ENCODE measurements around the gene GUCY2C.

DNA sequence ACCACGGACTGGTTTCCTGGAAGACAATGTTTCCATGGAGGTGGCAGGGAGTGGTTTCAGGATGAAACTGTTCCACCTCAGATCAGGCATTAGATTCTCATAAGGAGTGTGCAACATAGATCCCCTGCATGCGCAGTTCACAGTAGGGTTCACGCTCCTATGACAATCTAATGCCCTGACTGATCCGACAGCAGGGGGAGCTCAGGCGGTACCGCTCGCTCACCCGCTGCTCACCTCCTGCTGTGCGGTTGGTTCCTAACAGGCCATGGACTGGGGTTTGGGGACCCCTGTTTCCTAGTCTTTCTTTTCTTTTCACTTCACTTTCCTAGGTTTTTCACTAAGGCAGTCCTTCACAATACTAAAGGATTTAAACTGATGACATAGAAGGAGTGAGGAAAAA is 39.6 kb downstream of the GUCY2C start:
- no peak for TF ChIP-seq ZNF184 (tag by site-specific recombination; IDR thresholded peaks at IDR 0.05)
- TF ChIP-seq, protein P1, sequence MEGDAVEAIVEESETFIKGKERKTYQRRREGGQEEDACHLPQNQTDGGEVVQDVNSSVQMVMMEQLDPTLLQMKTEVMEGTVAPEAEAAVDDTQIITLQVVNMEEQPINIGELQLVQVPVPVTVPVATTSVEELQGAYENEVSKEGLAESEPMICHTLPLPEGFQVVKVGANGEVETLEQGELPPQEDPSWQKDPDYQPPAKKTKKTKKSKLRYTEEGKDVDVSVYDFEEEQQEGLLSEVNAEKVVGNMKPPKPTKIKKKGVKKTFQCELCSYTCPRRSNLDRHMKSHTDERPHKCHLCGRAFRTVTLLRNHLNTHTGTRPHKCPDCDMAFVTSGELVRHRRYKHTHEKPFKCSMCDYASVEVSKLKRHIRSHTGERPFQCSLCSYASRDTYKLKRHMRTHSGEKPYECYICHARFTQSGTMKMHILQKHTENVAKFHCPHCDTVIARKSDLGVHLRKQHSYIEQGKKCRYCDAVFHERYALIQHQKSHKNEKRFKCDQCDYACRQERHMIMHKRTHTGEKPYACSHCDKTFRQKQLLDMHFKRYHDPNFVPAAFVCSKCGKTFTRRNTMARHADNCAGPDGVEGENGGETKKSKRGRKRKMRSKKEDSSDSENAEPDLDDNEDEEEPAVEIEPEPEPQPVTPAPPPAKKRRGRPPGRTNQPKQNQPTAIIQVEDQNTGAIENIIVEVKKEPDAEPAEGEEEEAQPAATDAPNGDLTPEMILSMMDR (tag by site-specific recombination; IDR thresholded peaks at IDR 0.05), result no peak
- TF ChIP-seq, protein P2, sequence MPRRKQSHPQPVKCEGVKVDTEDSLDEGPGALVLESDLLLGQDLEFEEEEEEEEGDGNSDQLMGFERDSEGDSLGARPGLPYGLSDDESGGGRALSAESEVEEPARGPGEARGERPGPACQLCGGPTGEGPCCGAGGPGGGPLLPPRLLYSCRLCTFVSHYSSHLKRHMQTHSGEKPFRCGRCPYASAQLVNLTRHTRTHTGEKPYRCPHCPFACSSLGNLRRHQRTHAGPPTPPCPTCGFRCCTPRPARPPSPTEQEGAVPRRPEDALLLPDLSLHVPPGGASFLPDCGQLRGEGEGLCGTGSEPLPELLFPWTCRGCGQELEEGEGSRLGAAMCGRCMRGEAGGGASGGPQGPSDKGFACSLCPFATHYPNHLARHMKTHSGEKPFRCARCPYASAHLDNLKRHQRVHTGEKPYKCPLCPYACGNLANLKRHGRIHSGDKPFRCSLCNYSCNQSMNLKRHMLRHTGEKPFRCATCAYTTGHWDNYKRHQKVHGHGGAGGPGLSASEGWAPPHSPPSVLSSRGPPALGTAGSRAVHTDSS (tag by site-specific recombination; IDR thresholded peaks at IDR 0.05), result no peak
- TF ChIP-seq, protein P3, sequence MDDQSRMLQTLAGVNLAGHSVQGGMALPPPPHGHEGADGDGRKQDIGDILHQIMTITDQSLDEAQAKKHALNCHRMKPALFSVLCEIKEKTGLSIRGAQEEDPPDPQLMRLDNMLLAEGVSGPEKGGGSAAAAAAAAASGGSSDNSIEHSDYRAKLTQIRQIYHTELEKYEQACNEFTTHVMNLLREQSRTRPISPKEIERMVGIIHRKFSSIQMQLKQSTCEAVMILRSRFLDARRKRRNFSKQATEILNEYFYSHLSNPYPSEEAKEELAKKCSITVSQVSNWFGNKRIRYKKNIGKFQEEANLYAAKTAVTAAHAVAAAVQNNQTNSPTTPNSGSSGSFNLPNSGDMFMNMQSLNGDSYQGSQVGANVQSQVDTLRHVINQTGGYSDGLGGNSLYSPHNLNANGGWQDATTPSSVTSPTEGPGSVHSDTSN (CRISPR knock-in tag; IDR thresholded peaks at IDR 0.05), result no peak
- TF ChIP-seq, protein P4, sequence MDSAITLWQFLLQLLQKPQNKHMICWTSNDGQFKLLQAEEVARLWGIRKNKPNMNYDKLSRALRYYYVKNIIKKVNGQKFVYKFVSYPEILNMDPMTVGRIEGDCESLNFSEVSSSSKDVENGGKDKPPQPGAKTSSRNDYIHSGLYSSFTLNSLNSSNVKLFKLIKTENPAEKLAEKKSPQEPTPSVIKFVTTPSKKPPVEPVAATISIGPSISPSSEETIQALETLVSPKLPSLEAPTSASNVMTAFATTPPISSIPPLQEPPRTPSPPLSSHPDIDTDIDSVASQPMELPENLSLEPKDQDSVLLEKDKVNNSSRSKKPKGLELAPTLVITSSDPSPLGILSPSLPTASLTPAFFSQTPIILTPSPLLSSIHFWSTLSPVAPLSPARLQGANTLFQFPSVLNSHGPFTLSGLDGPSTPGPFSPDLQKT (IDR thresholded peaks at IDR 0.05; ENCODE audit: borderline replicate concordance, low read depth, low read length), result no peak
- TF ChIP-seq, protein P5, sequence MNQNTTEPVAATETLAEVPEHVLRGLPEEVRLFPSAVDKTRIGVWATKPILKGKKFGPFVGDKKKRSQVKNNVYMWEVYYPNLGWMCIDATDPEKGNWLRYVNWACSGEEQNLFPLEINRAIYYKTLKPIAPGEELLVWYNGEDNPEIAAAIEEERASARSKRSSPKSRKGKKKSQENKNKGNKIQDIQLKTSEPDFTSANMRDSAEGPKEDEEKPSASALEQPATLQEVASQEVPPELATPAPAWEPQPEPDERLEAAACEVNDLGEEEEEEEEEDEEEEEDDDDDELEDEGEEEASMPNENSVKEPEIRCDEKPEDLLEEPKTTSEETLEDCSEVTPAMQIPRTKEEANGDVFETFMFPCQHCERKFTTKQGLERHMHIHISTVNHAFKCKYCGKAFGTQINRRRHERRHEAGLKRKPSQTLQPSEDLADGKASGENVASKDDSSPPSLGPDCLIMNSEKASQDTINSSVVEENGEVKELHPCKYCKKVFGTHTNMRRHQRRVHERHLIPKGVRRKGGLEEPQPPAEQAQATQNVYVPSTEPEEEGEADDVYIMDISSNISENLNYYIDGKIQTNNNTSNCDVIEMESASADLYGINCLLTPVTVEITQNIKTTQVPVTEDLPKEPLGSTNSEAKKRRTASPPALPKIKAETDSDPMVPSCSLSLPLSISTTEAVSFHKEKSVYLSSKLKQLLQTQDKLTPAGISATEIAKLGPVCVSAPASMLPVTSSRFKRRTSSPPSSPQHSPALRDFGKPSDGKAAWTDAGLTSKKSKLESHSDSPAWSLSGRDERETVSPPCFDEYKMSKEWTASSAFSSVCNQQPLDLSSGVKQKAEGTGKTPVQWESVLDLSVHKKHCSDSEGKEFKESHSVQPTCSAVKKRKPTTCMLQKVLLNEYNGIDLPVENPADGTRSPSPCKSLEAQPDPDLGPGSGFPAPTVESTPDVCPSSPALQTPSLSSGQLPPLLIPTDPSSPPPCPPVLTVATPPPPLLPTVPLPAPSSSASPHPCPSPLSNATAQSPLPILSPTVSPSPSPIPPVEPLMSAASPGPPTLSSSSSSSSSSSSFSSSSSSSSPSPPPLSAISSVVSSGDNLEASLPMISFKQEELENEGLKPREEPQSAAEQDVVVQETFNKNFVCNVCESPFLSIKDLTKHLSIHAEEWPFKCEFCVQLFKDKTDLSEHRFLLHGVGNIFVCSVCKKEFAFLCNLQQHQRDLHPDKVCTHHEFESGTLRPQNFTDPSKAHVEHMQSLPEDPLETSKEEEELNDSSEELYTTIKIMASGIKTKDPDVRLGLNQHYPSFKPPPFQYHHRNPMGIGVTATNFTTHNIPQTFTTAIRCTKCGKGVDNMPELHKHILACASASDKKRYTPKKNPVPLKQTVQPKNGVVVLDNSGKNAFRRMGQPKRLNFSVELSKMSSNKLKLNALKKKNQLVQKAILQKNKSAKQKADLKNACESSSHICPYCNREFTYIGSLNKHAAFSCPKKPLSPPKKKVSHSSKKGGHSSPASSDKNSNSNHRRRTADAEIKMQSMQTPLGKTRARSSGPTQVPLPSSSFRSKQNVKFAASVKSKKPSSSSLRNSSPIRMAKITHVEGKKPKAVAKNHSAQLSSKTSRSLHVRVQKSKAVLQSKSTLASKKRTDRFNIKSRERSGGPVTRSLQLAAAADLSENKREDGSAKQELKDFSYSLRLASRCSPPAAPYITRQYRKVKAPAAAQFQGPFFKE (tag by site-specific recombination; IDR thresholded peaks at IDR 0.05; ENCODE audit: borderline replicate concordance), result no peak
- TF ChIP-seq, protein P6, sequence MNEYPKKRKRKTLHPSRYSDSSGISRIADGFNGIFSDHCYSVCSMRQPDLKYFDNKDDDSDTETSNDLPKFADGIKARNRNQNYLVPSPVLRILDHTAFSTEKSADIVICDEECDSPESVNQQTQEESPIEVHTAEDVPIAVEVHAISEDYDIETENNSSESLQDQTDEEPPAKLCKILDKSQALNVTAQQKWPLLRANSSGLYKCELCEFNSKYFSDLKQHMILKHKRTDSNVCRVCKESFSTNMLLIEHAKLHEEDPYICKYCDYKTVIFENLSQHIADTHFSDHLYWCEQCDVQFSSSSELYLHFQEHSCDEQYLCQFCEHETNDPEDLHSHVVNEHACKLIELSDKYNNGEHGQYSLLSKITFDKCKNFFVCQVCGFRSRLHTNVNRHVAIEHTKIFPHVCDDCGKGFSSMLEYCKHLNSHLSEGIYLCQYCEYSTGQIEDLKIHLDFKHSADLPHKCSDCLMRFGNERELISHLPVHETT (tag by site-specific recombination; IDR thresholded peaks at IDR 0.05), result no peak
- no peak for TF ChIP-seq ZNF274 (IDR thresholded peaks at IDR 0.05; ENCODE audit: low read length)
- TF ChIP-seq ZNF274 (tag by site-specific recombination; IDR thresholded peaks at IDR 0.05; ENCODE audit: borderline replicate concordance), result no peak
- TF ChIP-seq, protein P7, sequence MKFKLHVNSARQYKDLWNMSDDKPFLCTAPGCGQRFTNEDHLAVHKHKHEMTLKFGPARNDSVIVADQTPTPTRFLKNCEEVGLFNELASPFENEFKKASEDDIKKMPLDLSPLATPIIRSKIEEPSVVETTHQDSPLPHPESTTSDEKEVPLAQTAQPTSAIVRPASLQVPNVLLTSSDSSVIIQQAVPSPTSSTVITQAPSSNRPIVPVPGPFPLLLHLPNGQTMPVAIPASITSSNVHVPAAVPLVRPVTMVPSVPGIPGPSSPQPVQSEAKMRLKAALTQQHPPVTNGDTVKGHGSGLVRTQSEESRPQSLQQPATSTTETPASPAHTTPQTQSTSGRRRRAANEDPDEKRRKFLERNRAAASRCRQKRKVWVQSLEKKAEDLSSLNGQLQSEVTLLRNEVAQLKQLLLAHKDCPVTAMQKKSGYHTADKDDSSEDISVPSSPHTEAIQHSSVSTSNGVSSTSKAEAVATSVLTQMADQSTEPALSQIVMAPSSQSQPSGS (tag by site-specific recombination; IDR thresholded peaks at IDR 0.05; ENCODE audit: low read depth), result no peak
- TF ChIP-seq, protein P8, sequence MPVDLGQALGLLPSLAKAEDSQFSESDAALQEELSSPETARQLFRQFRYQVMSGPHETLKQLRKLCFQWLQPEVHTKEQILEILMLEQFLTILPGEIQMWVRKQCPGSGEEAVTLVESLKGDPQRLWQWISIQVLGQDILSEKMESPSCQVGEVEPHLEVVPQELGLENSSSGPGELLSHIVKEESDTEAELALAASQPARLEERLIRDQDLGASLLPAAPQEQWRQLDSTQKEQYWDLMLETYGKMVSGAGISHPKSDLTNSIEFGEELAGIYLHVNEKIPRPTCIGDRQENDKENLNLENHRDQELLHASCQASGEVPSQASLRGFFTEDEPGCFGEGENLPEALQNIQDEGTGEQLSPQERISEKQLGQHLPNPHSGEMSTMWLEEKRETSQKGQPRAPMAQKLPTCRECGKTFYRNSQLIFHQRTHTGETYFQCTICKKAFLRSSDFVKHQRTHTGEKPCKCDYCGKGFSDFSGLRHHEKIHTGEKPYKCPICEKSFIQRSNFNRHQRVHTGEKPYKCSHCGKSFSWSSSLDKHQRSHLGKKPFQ (tag by site-specific recombination; IDR thresholded peaks at IDR 0.05), result no peak
- TF ChIP-seq BCL11A (tag by site-specific recombination; IDR thresholded peaks at IDR 0.05; ENCODE audit: low read depth), result no peak
- TF ChIP-seq, protein P9, sequence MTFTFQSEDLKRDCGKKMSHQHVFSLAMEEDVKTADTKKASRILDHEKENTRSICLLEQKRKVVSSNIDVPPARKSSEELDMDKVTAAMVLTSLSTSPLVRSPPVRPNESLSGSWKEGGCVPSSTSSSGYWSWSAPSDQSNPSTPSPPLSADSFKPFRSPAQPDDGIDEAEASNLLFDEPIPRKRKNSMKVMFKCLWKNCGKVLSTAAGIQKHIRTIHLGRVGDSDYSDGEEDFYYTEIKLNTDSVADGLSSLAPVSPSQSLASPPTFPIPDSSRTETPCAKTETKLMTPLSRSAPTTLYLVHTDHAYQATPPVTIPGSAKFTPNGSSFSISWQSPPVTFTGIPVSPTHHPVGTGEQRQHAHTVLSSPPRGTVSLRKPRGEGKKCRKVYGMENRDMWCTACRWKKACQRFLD (tag by site-specific recombination; IDR thresholded peaks at IDR 0.05), result no peak
